ENCODE results near the gene TNFRSF18.
"Not testable (repeated sequence)": the region's sequence is repeated elsewhere in the genome, so short reads cannot be mapped to it uniquely, and the experiment has no call there.

Gene TNFRSF18

DNA sequence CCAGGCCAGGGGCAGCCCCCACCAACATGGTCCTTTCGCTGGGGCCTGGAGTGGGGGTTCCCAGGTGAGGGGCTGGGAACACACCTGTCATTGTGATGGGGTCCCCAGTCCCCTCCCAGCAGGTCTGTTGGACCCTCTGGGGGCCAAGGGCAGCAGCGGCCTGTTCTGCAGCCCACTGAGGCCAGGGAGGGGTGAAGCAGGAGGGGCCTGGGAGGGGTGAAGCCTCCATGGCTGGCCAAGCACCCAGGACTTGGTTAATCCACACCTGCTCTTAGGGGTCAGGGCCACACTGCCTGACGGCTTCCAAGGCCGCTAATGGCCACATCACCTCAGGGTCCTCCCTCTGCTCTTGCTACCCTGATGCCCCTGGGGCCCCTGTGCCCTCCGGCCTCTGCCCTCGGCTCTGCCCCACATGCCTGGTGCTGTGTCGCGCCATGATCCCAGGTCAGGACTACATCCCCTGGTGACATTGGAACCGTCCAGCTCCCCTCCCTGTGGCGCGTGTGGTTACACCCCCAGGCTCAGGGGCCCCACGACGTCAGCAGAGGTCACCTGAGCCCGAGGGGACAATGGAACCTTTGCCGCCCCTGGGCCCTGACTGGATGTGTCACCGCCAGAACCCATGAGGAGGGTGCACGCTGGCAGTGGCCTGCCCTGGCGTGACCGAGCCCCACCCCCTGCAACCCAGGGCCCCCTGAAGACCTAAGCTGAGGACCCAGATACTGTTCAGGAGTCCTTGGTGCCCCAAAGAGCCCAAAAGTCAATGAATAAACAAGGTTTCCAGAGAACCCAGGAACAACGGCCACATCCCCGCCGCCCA lies 7.0 kb downstream of the TNFRSF18 start:
- H3K4me3 ChIP-seq (replicated peaks; ENCODE audit: low read depth, low read length): no peak overlapping the region
- TF ChIP-seq, protein P1, sequence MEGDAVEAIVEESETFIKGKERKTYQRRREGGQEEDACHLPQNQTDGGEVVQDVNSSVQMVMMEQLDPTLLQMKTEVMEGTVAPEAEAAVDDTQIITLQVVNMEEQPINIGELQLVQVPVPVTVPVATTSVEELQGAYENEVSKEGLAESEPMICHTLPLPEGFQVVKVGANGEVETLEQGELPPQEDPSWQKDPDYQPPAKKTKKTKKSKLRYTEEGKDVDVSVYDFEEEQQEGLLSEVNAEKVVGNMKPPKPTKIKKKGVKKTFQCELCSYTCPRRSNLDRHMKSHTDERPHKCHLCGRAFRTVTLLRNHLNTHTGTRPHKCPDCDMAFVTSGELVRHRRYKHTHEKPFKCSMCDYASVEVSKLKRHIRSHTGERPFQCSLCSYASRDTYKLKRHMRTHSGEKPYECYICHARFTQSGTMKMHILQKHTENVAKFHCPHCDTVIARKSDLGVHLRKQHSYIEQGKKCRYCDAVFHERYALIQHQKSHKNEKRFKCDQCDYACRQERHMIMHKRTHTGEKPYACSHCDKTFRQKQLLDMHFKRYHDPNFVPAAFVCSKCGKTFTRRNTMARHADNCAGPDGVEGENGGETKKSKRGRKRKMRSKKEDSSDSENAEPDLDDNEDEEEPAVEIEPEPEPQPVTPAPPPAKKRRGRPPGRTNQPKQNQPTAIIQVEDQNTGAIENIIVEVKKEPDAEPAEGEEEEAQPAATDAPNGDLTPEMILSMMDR (IDR thresholded peaks at IDR 0.05; ENCODE audit: low read depth, low read length, missing control alignments): no peak
- no peak for DNase-seq (ENCODE audit: extremely low read depth, low read depth)

DNA sequence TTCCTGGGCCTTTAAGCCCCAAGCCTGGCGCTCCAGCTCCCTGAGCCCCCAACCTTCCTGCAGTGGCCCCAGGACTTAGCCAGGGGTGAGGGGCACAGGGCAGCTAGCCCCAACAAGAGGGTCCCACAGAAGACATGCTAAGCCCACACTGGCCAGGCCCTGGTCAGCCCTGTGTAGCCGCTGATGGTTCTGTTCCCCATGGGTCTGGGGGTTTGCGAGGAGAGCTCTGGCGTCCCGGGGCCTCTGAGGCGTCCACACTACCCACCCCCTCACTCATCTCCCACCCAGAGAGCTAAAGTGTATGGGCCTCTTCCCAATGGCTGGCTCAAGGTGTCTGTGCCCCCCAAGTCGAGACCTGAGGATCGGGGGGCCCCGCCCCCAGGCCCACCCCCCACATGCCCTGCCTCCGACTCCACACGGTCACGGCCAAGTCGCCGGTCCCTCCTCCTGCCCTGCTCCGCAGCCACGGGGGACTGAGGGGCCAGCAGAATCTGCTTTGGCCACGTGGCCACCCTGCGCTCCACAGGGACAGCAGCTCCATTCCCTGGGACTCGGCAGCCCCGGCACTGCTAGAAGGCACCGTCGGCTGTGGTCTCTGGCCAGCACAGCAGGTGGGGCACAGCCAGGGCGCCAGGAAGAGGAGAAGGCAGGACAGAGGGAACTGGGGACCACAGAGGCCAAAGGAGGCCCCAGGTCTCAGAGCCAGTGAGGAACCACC lies 7.8 kb downstream of the TNFRSF18 start:
- no peak overlapping the region for H3K4me3 ChIP-seq (replicated peaks; ENCODE audit: low read depth, low read length)
- TF ChIP-seq, protein P1 (IDR thresholded peaks at IDR 0.05; ENCODE audit: low read depth, low read length, missing control alignments): no peak
- DNase-seq (ENCODE audit: extremely low read depth, low read depth): no peak

DNA sequence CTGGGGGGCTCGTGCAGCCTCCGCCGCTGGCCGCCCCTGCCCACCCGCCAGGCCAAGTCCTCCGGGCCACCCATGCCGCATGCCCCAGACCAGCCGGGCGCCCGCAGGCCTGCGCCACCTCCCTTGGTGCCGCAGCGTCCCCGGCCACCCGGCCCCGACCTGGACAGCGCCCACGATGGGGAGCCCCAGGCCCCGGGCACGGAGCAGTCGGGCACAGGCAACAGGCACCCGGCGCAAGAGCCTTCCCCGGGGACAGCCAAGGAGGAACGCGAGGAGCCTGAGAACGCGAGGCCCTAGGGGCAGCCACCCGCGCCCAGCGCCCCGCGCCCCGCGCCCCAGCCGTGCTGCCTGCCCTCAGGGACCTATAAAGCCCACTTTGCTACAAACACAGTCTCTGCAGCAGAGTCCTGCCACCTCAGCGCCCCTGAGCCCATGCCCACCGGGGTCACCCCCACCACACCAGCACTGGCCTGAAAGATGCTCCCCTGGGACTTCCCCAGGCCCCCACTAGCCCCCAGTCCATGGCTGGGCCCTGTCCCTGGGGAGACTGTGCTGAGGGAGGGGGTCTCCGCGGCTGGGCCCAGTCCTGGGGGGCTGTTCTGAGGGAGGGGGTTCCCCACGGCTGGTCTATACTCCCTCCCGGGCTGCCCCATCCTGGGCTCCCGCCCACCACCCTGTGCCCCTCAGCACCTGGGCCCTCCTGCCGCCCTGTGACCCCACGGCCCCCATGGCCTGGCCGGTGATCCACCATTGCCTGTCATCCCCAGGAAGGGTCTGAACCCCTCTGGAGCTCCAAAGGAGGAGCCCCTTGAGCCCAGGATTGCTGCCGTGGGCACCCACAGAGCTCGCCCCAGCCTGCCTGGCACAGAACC lies 8.6 kb downstream of the TNFRSF18 start:
- TF ChIP-seq, protein P1 (IDR thresholded peaks at IDR 0.05; ENCODE audit: low read depth, low read length, missing control alignments): no peak
- H3K4me3 ChIP-seq (replicated peaks; ENCODE audit: low read depth, low read length): no peak overlapping the region
- no peak for DNase-seq (ENCODE audit: extremely low read depth, low read depth)

DNA sequence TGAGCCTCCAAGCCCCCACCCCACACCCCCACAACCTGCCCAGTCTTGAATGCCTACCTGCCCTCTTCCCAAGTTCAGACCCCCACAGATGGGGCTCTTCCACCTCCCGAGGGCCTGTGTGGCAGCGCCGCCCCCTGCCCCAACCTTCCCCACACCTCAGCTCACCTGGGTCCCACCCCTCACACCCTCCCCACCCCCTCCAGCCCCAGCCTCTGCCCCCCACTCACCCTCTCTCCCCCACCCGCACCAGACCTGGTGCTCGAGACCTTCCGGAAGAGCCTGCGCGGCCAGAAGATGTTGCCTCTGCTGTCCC lies 9.2 kb downstream of the TNFRSF18 start:
- no peak for DNase-seq (ENCODE audit: extremely low read depth, low read depth)
- no peak overlapping the region for H3K4me3 ChIP-seq (replicated peaks; ENCODE audit: low read depth, low read length)
- TF ChIP-seq, protein P1 (IDR thresholded peaks at IDR 0.05; ENCODE audit: low read depth, low read length, missing control alignments): no peak

DNA sequence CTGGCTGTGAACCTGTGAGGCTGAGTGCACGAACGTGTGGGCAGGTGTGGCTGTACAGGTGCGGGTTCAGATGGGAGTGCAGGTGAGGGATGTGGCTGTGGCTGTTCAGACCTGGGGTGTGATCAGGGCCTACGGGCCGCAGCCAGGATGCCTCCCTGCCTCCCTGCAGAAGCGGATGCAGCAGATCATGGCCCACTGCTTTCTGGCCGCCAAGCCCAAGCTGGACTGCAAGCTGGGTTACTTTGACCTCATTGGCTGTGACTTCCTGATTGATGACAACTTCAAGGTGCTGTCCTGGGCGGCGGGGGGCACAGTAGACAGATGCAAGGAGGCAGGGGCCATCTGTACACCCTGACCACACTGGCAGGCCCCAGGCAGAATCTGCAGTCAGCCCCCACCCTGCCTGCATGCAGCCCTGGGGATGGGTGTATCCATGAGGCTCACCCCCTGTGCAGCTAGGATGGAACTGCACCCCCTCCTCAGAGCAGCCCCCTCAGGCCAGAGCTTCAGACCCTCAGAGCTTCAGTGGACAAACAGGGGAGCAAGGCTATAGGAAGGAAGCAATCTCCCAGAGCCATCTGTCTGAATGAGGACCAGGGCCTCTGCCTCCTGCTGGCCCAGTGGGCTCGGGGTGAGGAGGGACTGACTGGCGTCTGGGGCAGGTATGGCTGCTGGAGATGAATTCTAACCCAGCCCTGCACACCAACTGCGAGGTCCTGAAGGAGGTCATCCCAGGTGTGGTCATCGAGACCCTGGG lies 9.8 kb downstream of the TNFRSF18 start:
- TF ChIP-seq, protein P1 (IDR thresholded peaks at IDR 0.05; ENCODE audit: low read depth, low read length, missing control alignments): no peak
- no peak overlapping the region for H3K4me3 ChIP-seq (replicated peaks; ENCODE audit: low read depth, low read length)
- DNase-seq (ENCODE audit: extremely low read depth, low read depth): no peak

DNA sequence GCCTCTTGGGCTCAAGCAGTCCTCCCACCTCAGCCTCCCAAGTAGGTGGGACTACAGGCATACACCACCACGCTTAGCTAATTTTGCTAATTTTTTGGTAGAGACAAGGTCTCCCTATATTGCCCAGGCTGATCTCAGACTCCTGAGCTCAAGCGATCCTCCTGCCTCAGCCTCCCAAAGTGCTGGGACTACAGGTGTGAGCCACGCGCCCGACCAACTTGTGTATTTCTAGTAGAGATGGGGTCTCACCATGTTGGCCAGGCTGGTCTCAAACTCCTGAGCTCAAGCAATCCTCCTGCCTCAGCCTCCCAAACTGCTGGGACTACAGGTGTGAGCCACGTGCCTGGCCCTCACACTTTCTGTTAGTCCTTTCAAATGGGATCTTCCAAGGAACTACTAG lies 10.7 kb downstream of the TNFRSF18 start:
- not testable (repeated sequence) for H3K4me3 ChIP-seq (replicated peaks; ENCODE audit: low read depth, low read length); DNase-seq (ENCODE audit: extremely low read depth, low read depth)

Measured in HFF-Myc (cell line).